GM18505 (cell line): Measurements from ENCODE around the gene CFAP53.
"Not testable (repeated sequence)": the region's sequence is repeated elsewhere in the genome, so short reads cannot be mapped to it uniquely, and the experiment has no call there.

Experiments used
- ATAC-seq: cut with Tn5 transposase; IDR thresholded peaks from one replicate; pipeline ENCODE4 v1.9.1; 2021; ENCODE audit not compliant: unreplicated experiment
- POLR2A ChIP-seq: IDR thresholded peaks from 4 replicates; pipeline ENCODE4 v1.6.1; 2011; ENCODE audit warnings: borderline replicate concordance; ENCODE audit not compliant: insufficient read depth, insufficient read length; ENCODE audit errors: extremely low read depth

Gene CFAP53, protein sequence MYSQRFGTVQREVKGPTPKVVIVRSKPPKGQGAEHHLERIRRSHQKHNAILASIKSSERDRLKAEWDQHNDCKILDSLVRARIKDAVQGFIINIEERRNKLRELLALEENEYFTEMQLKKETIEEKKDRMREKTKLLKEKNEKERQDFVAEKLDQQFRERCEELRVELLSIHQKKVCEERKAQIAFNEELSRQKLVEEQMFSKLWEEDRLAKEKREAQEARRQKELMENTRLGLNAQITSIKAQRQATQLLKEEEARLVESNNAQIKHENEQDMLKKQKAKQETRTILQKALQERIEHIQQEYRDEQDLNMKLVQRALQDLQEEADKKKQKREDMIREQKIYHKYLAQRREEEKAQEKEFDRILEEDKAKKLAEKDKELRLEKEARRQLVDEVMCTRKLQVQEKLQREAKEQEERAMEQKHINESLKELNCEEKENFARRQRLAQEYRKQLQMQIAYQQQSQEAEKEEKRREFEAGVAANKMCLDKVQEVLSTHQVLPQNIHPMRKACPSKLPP

GRCh38 chr18:50266248-50266704 is at the start of gene CFAP53:
Gene CFAP53, minus strand, starts transcription at chr18:50266495. Its CDS starts 91 bp downstream, at chr18:50266404.
- TF ChIP-seq POLR2A: peak; percentile 46

GRCh38 chr18:50315100-50315871 is 49.0 kb upstream of the CFAP53 start:
- ATAC-seq: peak; percentile 61
- TF ChIP-seq POLR2A: no peak

More at GRCh38 chr18:50266248-50266704, at the start of gene CFAP53:
- peak; percentile 85 for ATAC-seq

- no peak for ATAC-seq
Observed at GRCh38 chr18:50313873-50314460, 47.7 kb upstream of the CFAP53 start.

DNA sequence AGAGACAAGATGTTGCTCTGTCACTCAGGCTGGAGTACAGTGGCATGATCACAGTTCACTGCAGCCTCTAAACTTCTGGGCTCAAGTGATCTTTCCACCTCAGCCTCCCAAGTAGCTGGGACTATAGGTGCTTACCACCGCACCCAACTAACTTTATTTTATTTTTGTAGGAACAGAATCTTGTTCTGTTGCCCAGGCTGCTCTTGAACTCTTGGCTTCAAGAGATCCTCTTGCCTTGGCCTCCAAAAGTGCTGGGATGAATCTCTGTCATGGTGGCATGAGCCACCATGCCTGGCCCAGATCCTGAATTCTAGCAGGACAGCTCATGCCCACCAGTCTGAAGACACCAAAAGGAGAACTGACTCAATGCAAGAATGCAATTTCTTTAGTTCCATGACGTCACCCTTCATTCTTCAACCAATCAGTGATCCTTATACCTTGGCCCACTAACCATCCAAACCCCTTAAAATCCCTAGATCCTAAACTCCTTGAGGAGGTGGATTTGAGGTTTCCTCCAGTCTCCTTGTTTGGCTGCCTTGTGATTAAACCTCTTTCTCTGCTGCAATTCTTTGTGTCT is 46.8 kb upstream of the CFAP53 start:
- ATAC-seq: peak; percentile 25
- no peak for TF ChIP-seq POLR2A

More at GRCh38 chr18:50313873-50314460, 47.7 kb upstream of the CFAP53 start:
- TF ChIP-seq POLR2A: no peak

GRCh38 chr18:50312296-50313030 is 46.2 kb upstream of the CFAP53 start:
- ATAC-seq: peak; percentile 67
- no peak for TF ChIP-seq POLR2A

DNA sequence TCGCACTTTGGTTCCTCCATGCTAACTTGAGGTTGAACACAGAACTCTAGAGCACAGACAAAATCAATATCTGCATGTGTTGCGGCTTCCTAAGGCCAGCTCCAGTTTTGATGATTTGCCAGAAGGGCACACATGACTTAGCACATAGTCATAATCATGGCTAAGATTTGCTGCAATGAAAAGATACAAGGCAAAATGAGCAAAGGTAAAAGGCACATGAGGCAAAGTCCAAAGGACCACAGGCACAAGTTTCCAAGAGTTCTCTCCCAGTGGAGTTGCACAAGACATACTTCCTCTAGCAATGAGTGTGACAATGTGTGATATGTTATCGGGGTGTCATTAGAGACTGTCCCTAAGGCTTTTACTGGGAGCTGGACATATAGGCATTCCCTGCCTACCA is 45.4 kb upstream of the CFAP53 start:
- ATAC-seq: no peak
- TF ChIP-seq POLR2A: no peak

- no peak for ATAC-seq
- no peak for TF ChIP-seq POLR2A
Observed at GRCh38 chr18:50310080-50310479, 43.8 kb upstream of the CFAP53 start.

DNA sequence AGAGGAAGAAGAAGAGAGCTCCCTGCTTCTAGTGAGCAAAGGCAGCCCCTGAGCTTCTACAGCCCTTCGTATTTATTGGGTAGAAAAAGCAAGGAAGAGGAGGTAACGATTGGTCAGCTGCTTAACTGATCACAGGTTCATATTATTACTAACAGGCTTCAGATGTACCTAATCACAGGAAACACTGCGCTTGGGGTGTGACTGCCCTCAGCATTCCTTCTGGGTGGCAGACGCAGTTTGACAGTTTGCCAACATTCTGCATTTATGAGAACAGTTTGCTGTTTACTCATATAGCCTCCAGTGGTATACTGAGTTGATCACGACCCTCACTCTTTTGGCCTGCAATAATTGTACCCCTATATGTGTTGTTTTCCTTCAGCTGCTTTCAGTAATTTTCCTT is 42.6 kb upstream of the CFAP53 start:
- not testable (repeated sequence) for ATAC-seq
- peak; percentile 39 for TF ChIP-seq POLR2A

- peak; percentile 81 for ATAC-seq
- TF ChIP-seq POLR2A: peak; percentile 46
Observed at GRCh38 chr18:50307738-50308470, 41.6 kb upstream of the CFAP53 start.

- peak; percentile 13 for ATAC-seq
- no peak for TF ChIP-seq POLR2A
Observed at GRCh38 chr18:50307400-50307737, 41.1 kb upstream of the CFAP53 start.

DNA sequence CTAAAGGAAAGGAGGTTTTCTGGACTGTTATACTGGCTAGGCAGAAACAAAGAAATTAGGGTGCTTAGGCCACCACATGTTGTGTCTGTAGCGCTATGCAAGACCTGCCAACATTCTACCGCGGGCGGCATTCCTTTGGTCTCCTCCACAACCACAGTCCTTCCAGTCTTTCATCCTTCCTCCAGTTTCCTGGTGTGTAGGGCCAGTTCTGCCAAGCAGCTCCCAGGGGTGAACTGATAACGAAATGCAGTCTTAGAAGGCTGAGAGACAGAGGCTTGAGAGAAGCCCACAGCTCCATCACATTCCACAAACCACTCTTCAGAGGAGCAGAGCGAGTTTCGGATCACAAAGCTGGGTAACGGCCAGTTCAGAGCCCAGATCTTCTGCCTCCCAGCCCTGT is 40.6 kb upstream of the CFAP53 start:
- TF ChIP-seq POLR2A: no peak
- ATAC-seq: no peak

GRCh38 chr18:50301074-50301473 is 34.8 kb upstream of the CFAP53 start:
- no peak for TF ChIP-seq POLR2A
- ATAC-seq: no peak
